K562 (cell line): ENCODE measurements around the gene FTO. TPM values are rescaled to one million over a fixed set of nuclear protein-coding genes. Genes with fewer than 3 reads are reported as not detected.

Experiments used
- ETS1 ChIP-seq: conservative IDR thresholded peaks from 2 replicates; pipeline ENCODE4 v1.6.1; 2011; ENCODE audit warnings: low read depth, mild to moderate bottlenecking, low read length; ENCODE audit not compliant: control insufficient read depth
- PBX2 ChIP-seq, 2 experiments: IDR thresholded peaks in 1 of 2; conservative IDR thresholded peaks in 1 of 2; 2 replicates each; pipeline ENCODE4 v1.6.1; 2016; ENCODE audit warnings: low read depth in 2 of 2, mild to moderate bottlenecking in 1 of 2, missing compliant biosample characterization in 1 of 2, missing genetic modification characterization in 1 of 2, moderate library complexity in 1 of 2
- ZNF407 ChIP-seq: fragments of 450-650 bp; IDR thresholded peaks from 2 replicates; pipeline ENCODE4 v1.6.1; 2016; ENCODE audit warnings: low read depth
- polyA plus RNA-seq, 8 experiments: library from polyadenylated mRNA; depleted of rRNA in 4 of 8; stranded (reverse) in 5 of 8; unstranded in 3 of 8; fragments of >200 nt; fragmentation: Nextera tagmentation in 2 of 8; fragmentation: Illumina TruSeq in 1 of 8; extraction: Ambion mirVana in 2 of 8; extraction: Trizol in 1 of 8; gene quantifications; 2 replicates each; pipeline versions ENCODE4 v1.2.1 to v1.2.3, GENCODE V29; 2011 to 2014; ENCODE audit warnings: inconsistent platforms in 1 of 8, missing spikeins in 1 of 8
- total RNA-seq, 7 experiments: library from RNA; depleted of rRNA in 6 of 7; stranded (reverse); fragments of >200 nt in 6 of 7; fragmentation: Illumina TruSeq in 2 of 7; extraction: Trizol in 2 of 7; gene quantifications; 2 replicates each; pipeline versions ENCODE4 v1.2.1 to v1.2.3, GENCODE V29; 2011 to 2021; ENCODE audit warnings: low replicate concordance in 1 of 7

The FTO gene
- total and polyA plus RNA-seq, 9 of the 15 experiments (the other 6 are each of a cell fraction or from before 2014, with no cell fraction given) = 11.3 to 27.7 (median 25.5) TPM

- TF ChIP-seq ZNF407 = no peak
- TF ChIP-seq PBX2 (CRISPR knock-in tag; IDR thresholded peaks at IDR 0.05; ENCODE audit: low read depth) = no peak
- TF ChIP-seq PBX2 (tag; conservative IDR thresholded peaks at IDR 0.05; ENCODE audit: low read depth) = 0 out of 2 replicates have a peak, but pooled peaks have one; percentile 42
- TF ChIP-seq ETS1 = no peak
Measured at GRCh38 chr16:53740476-53740875, 36.5 kb downstream of the FTO start (continued).
